ENCODE data around the gene CSGALNACT2. TPM values are rescaled to one million over a fixed set of nuclear protein-coding genes. Genes with fewer than 3 reads are reported as not detected.

CSGALNACT2 gene
- total and polyA plus RNA-seq, 2 of the 13 experiments (the other 11 are each of a cell fraction or from before 2014, with no cell fraction given), result 3.3 to 7.1 TPM

- TF ChIP-seq TBX2 (CRISPR knock-in tag; IDR thresholded peaks at IDR 0.05; ENCODE audit: borderline replicate concordance), result no peak
- TF ChIP-seq TRIM22 (IDR thresholded peaks at IDR 0.05), result no peak
- TF ChIP-seq KMT2B (CRISPR knock-in tag; IDR thresholded peaks at IDR 0.05), result no peak
- TF ChIP-seq CENPX (CRISPR knock-in tag; IDR thresholded peaks at IDR 0.05), result no peak
- no peak for TF ChIP-seq EEA1 (CRISPR knock-in tag; IDR thresholded peaks at IDR 0.05; ENCODE audit: borderline replicate concordance)
- TF ChIP-seq DRAP1 (CRISPR knock-in tag; IDR thresholded peaks at IDR 0.05), result no peak
- no peak for TF ChIP-seq SAP130 (CRISPR knock-in tag; IDR thresholded peaks at IDR 0.05; ENCODE audit: low read depth)
- no peak for TF ChIP-seq ZNF576 (CRISPR knock-in tag; IDR thresholded peaks at IDR 0.05)
- TF ChIP-seq EP300 (IDR thresholded peaks at IDR 0.05; ENCODE audit: low read depth in 2 of 2, low read length in 2 of 2), result no peak
- no peak for TF ChIP-seq EP300 (CRISPR knock-in tag; IDR thresholded peaks at IDR 0.05; ENCODE audit: borderline replicate concordance)
- intact Hi-C loops (cut with micrococcal nuclease; ENCODE audit: unreplicated experiment), result no loop called here
- Histone ChIP-seq H3K4me3 (replicated peaks in 1 of 3; ENCODE audit: insufficient read depth in 1 of 3, low read depth in 2 of 3, low read length in 3 of 3) (no peak overlapping the region), H3K79me2 (ENCODE audit: insufficient read depth, low read length) (no peaks in the 10 kb centered on the region), H3K27me3 (ENCODE audit: control insufficient read depth in 1 of 2, insufficient read depth in 2 of 2, low read length in 2 of 2) (peaks cover 9 to 33% of the 10 kb centered on the region in 2 experiments; a peak in 4 of 5 replicates), H4K20me1 (ENCODE audit: insufficient read depth, low read length) (no peaks in the 10 kb centered on the region), H2AFZ (ENCODE audit: low read length) (no peak overlapping the region), H3K27ac (ENCODE audit: extremely low read length, insufficient read depth, low read length) (no peak overlapping the region), H3K4me1 (ENCODE audit: insufficient read depth, low read length) (no peaks in the 10 kb centered on the region), H3K36me3 (replicated peaks in 1 of 2; ENCODE audit: control insufficient read depth in 1 of 2, insufficient read depth in 2 of 2, low read length in 2 of 2) (no peaks in the 10 kb centered on the region), H3K4me2 (ENCODE audit: low read depth, low read length) (no peak overlapping the region), H3K9me3 (ENCODE audit: low read length) (no peaks in the 10 kb centered on the region), H3K9ac (ENCODE audit: insufficient read depth, low read depth, low read length) (no peak overlapping the region)
- no TSS peak for BruUV-seq (replicated peaks)
- ChIA-PET POLR2A (no interaction called here), CTCF (ENCODE audit: low intra/inter-chr PET ratio, low total read pairs) (no interaction called here)
- DNase-seq (ENCODE audit: low spot score) (no peak), FAIRE-seq (no peak), ATAC-seq (no peak)
- 5% methylated on average over 4 of the region's 5 CpGs for WGBS (ENCODE audit: low lambda C conversion rate)
- in situ Hi-C loops (cut with HindIII; ENCODE audit: extremely low pct_ligation_motif_present, low pct_unique_long_range_greater_than_20kb), result no loop called here
Observed at GRCh38 chr10:43225004-43225786, 87.0 kb downstream of the CSGALNACT2 start.

All from HepG2 (cell line).